NCI-H526 (cell line): ENCODE results near the gene CPNE5.

Experiments
- DNase-seq, 2 experiments: peaks; one replicate each; lab custom pipeline; 2025; lab: John Stamatoyannopoulos, UW

CPNE5 gene

DNA sequence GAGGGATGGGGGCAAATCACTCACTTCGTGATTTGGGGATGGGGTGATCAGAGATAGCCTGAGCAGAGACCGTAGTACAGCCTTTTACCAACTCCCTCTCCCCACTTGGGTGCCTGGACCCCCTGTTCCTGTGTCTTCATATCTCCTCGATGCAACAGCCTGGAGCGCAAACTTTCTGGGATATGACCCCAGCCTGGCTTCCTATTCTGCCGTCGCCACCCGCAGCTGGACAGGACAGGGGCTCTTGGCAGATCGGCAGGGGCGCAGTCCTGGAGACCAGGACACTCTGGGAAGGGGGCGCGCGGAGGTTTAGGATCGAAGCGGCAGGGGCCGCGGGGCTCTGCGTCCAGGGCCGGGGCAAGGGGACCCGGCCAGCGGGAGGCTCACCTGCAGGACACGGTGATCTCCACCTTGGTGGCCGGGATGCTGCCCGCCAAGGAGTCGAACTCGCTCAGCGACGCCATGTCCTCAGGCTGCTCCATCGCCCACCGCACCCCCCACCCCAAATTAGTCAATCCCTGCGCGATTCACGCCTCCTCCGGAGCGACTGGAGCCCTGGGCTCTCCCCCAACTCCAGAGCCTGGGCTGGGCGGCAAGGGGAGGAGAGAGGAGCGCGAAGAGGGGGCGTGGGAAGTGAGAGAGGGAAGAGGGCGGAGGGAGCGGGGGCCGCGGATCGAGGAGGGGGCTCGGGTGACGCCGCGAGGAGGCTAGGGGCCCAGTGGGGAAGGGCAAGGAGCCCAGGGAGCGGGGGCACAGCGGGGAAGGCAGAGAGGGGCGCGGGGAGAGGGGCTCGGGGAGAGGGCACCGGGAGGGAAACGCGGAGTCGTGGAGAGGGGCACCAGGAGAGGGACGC lies at the start of gene CPNE5:
TSS of gene CPNE5 (minus strand) at position 549 of the 853 bp plus-strand sequence. CDS start at position 482, 67 bp downstream.
- peak in 1 of 2 experiments; percentile 38 for DNase-seq

DNA sequence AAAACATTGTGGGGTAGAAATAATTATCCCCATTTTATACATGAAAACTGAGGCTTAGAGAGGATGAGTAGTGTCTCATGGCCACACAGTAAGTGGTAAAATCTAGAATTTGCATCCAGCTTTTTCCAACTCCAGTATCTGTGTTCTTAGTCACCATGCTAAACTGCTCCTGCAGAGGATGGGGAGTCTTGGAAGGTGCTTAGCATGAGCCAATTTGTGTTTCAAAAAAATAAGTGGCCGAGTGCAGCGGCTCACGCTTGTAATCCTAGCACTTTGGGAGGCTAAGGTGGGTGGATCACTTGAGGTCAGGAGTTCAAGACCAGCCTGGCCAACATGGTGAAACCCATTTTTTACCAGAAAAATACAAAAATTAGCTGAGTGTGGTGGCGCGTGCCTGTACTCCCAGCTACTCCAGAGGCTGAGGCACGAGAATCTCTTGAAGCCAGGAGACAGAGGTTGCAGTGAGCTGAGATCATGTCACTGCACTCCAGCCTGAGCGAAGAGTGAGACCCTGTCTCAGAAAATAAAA lies 48.9 kb upstream of the CPNE5 start:
- DNase-seq = no peak

DNA sequence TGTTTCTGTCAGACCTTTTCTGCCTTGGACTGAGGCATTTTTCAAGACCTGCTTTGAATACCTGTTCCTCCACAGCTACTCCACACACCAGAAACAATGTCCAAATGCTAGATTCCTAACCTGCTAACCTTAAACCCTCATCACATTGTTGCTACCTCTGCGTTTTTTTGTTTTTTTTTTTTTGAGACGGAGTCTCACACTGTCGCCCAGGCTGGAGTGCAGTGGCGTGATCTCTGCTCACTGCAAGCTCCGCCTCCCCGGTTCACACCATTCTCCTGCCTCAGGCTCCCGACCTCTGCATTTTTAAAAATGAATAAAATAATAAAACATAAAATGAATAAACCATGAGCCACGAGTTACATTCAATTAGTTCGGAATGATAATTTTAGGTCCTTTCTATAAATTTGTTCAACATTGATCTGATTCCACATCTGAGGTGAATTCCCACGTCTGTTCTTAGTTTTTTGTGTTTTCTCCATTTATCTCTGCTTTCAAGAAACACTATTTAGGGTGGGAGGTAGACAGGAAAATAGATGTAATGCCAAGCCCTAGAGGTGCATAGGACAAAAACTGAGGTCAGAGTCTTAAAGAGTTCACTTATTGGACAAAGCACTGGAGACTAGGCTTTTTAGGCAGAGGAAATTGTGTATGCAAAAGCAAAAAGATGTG lies 47.8 kb upstream of the CPNE5 start:
- no peak for DNase-seq

DNA sequence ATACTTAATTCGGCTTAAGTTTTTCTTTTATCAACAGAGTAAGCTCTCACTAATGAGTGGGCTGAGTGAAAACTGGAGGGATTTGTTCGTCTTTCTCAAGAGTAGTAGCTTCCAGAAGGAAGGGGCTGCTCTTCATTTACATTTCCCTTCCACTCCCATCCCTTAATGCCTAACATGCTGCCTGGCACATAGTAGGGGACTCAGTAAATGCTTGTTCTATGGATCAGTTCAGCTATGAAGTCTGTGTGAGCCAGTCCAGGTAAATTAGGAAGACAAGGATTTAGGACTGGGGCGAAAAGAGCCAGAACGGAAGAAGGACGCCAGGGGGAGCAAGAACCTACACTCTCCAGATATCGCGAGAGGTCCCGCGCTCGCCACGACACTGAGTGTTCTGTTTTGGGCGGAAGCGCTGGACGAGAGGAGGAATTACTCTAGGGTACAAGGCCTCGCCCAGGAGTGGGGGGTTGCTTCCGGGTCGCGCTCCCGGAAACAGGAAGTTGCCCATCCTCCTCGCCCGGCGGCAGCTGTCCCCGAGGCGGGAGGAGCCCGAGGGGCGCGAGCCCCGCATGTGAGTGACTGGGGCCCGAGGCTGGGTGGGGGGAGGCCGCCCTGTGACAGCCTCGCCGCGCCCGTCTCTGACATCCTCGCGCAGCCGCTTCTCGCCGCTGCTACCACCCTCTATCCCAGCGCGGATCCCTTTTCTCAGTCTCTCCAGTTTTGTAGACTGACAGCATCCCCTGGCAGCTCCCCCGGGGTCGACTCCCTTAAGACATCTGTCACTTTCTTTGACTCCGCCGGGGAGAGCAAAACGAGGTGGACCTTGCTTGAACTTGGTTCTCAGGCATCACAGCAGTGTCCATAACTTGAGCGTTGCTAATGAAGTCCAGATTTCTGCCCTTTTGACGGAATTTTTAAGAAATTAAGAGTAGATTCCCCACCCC lies 46.5 kb upstream of the CPNE5 start, which contains the start of gene C6orf89:
TSS of gene C6orf89 (plus strand) at position 492 of the 941 bp plus-strand sequence. CDS start 13,493 bp downstream, outside the sequence.
- DNase-seq = peak; percentile 97 to 98

DNA sequence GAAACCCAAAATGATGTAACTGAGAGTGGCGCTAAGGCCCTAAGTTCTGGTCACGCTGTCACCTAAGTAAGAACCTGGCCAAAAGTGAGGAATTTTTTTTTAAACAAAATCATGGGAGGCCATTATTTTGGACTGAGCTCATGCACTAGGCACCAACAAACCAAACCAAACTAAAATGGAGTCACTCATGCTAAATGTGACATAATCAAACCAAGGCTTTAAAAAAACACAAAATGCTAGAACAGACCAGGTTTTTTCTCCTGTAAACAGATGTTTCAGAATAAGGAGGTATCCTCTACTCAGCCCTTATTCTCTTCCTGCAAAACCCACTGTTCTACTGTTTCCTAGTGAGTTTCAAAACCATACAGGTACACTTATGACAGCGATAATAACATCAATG lies 45.4 kb upstream of the CPNE5 start:
- no peak for DNase-seq

DNA sequence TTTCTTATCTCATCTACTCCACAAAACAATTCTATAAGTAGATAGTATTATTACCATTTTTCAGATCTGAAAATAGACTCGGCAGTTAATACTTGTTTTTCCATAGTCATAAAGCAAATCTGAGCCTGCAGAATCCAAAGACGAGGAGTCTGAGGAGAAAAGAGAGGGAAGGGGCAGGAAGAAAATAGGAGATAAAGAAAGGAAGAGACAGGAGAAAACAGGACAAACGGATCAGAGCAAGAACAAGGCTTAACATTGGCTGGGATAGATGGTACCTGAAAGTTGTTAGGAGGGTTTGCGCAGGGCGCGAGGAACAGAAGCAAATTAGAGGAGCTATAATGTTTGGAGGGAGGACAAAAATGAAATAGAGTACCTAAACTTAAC lies 36.0 kb upstream of the CPNE5 start:
- no peak for DNase-seq

DNA sequence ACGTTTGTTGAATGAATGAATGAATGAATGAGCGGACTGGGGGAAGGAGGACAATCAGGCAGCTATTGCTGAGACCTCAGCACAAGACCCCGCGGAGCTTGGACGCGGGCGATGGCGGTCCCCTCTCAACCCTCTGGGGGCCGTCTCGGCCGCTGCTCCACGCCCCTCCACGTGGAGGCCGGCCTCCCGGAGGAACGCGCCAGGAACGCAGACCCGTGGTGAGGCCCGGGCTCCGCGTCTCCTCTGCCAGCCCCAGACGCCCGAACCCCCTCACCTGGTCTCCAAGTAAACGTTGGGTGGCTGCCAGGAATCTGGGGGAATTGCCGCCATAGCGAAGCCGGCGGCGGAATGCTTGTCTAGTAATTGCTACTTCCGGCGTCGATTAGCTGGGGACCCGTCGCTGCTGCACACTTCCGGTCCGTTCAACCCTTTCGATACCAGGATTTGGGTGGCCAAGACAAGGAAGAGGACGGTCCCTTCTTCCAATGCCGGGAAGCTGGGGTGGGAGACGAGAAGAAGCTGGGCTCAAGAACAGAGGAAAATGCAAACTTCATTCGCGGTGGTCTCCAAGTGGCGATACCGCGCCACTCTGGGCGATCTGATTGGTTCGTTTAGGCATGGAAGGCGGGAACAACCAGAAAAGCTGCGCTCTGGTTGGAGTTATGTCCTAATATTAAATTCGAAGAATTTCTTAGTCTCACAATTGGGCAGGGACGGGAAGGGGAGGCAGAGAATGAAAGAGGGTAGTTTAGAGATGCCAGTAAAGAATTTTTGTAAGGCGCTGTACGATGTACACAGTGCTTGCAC lies 35.4 kb upstream of the CPNE5 start, which contains the start of gene PPIL1:
TSS of gene PPIL1 (minus strand) at position 361 of the 807 bp plus-strand sequence. CDS start at position 330, 31 bp downstream.
- DNase-seq = peak; percentile 95 to 97

DNA sequence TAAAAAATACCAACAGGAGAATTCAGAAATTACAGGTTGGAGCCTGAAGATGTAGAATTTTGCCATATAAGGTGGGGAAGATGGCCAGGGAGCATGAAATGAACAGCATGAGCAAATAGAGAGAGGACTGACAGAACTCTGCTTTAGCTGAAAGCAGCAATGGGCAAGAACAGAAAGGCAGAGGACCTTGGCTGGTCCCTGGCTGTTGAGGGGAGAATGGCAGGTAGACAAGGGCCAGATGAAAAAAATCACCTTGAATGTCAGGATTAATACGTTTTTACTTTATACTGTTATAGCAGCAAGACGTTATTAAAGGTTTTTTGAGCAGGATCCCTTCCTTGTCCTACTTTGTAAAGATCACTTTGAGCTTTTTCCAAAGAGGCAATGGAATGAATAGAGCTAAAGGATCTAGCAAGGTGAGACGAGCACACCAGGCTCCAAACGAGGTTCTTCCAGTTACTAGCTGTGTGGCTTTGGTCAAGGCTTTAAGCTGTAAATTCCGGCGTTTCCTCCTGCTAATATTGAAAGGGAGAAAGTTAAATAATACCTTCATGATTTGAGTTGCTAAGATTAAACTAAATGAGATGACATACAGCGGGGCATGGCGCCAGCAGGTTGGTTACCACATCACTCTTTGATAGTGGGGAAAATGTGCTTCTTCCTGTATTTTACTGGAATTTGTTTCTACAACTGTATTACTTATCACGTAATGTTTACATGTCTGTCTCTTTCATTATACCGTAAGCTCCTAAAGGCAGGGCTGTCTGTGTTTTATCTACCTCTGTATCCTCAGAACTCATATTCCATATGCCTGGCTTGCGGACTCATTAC lies 34.6 kb upstream of the CPNE5 start:
- no peak for DNase-seq

DNA sequence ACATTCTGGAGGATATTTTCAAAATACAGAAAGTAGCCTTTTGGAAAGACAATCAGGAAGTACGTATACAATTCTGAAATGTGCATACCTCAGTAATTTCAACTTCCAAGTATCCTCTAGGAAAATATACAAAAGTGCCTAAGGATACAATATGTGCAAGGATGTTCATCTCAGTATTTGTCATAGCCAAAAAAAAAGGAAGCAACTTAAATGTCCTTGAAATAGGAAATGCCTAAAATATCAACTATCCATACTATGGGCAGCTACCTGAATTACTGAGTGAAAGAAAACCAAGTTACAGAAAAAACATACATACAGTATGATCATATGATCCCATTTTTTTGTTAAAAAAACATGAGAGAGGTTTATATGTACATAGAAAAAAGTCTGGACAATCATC lies 33.9 kb upstream of the CPNE5 start:
- DNase-seq = no peak

DNA sequence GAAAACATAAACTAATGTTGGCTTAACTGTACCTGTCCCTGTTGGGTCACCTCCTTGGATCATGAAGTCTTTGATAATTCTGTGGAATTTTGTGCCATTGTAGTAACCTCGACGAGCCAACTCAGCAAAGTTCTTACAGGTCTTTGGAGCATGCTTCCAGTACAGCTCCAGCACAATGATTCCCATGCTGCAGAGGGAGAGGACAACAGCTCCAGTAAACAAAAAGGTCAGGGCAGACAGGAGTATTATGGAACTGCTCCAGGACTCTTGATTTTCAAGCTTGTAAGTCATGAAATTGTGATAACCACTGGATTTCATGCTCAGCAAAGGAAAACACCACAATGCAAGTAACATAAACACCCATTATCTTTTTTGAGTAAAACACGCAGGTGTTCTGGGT lies 32.4 kb upstream of the CPNE5 start:
- no peak for DNase-seq

DNA sequence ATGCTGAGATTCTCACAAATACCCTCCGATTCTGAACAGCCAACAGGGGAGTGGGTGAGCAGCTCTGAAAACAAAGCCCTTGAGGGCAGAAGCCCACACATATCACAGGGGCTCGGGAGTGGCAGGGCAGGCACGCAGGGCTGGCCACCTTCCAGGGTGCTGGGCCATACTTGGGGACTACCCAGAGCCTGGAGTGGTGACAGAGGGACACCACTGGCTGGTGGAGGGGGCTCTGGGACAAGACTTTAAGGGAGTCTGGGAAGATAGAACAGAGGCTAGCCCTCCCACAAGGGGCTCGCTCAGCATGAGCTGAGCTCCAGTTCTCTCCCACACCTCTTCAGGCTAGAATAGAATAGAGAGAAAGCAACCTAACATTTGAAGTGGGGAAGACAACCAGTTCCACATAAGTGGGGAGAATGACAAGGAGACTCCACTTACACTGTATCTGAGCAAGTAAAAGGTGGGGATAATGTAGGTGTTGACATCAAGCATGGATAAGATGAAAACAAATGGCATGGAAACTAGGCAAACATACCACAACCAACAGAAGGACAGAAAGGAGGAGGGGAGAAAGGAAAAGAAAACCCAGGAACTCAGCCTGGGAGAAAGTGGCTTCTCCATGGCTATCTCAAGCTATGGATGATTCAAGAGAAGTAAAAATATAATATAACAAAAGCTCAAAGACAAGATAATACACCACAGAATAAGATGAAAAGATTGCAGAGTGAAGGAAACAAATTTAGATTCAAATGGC lies 28.4 kb upstream of the CPNE5 start:
- no peak for DNase-seq

DNA sequence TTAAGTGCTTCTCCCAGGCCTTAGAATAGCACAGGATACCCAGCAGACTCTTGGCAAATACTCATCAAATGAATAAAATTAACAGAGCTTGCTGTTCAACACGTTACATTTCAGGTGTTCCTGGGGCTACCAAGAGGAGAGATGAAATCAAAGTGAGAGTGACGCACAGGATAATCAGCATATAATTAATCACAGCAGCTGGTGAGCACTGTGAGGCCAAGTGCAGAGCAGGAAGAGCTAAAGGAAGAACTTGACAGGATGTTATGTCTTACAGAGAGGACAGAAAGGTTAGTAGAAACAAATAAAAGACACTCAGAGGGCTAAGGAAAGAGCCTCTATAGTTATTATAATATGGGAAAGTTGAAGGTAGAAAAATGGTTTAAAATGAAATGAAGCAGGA lies 26.6 kb upstream of the CPNE5 start:
- DNase-seq = no peak

DNA sequence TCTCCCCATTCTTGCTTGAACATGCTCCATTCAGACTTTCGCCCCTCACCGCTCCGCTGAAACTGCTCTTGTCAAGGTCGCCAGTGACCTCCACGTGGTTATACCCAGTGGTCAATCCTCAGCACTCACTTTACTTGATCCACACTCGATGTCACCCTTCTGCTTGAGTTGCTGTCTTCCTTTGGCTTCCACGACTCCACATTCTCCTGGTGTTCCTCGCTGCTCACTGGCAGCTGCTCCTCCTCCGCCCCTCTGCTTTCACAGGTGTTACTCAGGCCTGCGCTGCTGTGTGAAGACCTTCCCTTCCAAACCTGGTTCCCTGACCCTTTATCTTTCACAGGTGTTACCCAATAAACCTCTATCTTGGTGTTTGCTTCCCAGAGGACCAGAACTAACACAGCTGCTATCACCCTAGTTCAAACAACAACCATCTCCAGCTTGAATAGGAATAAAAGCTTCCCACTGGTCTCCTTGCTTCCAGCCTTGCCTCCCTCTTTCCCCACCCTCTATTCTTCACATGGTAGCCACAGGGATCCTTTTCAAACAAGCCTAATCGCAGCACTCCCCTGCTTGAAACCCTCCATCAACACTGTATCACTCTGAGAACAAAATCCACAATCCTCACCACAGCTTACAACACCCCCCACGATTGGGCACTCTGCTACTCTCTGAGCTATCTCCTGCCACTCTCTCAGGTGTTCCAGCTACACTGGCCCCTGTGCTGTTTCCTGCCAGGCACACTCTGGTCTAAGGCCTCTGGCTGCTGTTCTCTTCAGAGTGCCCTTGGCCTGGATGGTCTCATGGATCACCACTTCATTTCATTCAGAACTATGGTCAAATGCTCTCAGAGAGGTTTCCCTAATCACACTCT lies 24.7 kb upstream of the CPNE5 start:
- no peak for DNase-seq

DNA sequence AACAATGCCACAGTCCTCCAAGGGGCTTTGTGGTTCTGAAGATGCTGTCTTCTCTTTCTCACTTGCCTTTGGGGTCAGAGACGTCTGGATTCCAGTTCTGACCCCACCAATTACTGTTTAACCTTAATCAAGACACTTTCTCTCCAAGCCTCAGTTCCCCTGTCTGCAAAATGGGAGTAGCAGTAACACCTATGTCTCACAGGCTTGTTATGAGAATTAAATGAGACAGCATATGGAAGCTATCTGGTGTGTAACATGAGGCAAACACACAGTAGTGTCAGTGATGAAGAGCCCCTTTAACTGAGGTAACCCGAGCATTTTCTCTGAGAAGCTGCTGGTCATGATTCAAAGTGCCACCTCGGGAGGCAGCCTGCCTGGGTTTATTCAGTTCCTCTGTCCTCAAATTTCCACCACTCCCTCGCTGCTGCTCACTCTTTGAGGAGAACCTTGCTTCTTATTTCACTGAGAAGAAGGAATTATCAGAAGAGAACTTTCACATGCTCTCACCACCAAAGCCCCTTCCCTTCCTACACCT lies 23.7 kb upstream of the CPNE5 start:
- no peak for DNase-seq

DNA sequence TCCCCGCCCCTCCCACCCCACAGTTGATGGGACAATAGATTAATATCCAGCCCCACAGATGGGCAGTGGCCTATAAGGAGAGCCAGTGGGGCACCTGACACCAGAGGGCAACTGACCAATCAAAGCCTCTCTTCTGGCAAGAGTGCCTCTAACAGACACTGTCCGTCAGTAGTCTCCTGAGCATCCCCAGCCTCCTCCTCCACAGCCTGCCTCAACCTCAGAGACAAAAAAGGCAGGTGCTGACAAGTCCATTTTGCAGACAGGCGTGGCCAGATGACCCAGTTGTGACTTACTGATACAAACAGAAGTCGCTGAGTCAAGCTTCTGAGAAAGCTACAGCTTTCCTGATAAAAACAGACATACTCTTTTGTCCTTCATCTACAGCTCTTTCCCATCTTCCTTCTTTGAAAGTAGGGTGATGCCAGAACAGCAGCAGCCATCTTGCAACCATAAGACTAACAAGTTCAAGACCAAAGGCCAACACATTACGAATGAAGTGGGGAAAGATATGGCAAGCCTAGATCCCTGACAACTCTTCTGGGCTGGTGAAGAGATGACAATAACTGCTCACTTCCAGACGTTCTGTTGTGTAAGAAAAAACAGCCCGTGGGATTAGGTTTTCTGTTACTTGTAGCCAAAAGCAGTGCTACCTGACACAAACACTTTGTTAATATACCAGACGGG lies 23.1 kb upstream of the CPNE5 start:
- no peak for DNase-seq

DNA sequence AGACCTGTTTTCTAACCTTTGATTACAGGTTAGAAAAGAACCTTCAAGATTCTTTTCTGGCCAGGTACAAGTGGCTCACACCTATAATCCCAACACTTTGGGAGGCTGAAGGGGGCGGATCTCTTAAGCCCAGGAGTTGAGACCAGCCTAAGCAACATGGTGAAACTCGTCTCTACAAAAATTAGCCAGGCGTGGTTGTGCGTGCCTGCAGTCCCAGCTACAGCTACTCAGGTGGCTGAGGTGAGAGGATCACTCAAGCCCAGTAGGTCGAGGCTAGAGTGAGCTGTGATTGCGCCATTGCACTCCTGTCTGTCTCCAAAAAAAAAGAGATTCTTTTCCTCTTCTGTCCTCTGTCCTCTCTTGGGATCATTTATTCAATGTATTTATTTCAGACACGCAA lies 20.9 kb upstream of the CPNE5 start:
- DNase-seq = no peak

DNA sequence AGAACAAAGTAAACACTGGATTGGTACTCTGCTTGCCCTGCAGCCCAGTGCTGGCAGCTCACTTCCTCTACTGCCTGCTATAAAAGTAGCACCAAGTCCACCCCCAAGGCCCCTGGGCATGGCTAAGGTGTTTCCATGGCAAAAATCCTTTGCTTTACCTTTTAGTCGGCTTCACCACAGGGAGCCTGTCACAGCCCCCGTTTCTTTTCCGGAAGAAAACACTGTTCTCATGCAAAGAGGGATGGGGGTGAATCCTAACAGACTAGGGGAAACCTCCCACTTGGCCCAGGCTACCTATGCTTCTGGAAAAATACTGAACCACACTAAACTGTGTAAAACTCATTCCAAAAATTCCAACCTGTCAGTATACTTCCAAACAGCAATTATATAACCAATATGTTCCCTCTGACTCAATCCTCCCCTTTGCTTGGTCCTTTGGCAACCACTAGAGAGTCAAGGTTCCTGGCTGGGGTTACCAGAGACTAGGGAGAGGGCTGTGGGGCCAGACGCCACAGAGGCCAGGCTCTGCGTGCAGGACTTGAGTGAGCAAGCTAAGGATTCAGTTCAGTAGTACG lies 19.2 kb upstream of the CPNE5 start:
- no peak for DNase-seq
